ENCODE measurements around the gene INPP5J. TPM values are rescaled to one million over a fixed set of nuclear protein-coding genes. Genes with fewer than 3 reads are reported as not detected.

Gene INPP5J
- total RNA-seq, 1 experiment from 2014 or later = not detected

DNA sequence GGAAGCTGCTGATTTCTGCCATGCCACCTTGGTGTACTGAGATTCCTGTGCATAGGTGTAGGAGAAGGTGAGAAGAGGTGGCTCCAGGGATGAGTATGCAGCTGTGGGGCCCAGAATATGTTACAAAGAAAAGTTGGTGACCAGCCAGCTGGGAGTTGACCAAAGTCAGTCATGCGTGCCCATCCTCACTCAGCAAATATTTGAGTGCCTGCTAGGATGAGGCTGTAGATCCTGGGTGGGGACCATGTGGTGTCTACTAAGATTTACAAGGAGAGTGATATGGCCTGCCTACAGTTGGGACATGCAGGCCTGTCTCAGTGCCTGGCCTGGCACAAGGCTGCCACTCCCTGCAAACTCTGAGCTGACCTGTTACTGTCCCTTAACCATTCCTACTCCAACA lies 56.6 kb downstream of the INPP5J start:
- Histone ChIP-seq H3K27me3 (no peaks in the 10 kb centered on the region), H3K4me3 (no peak overlapping the region), H3K36me3 (peaks cover 56% of the 10 kb centered on the region), H3K9me3 (no peaks in the 10 kb centered on the region)
- peak; percentile 80 for DNase-seq

- Histone ChIP-seq H3K27me3 (no peaks in the 10 kb centered on the region), H3K36me3 (peaks cover 36% of the 10 kb centered on the region), H3K4me3 (no peak overlapping the region), H3K9me3 (no peaks in the 10 kb centered on the region)
- no peak for DNase-seq
These were observed 61.2 kb downstream of the INPP5J start for GRCh38 chr22:31184015-31184414.

Other genes starting within 250 kb of the INPP5J start
- gene MORC2, start 154.2 kb upstream of the INPP5J start, total RNA-seq (2014; rRNA removed; shearing (Covaris generic); ENCODE audit: low replicate concordance) = 18.9 and 32.4 TPM in 2 replicates
- 17.5 and 18.7 TPM in 2 replicates for gene TUG1, start 153.7 kb upstream of the INPP5J start, total RNA-seq (2014; rRNA removed; shearing (Covaris generic); ENCODE audit: low replicate concordance)
- 26.0 and 37.7 TPM in 2 replicates for gene SMTN, start 41.6 kb upstream of the INPP5J start, total RNA-seq (2014; rRNA removed; shearing (Covaris generic); ENCODE audit: low replicate concordance)
- gene SELENOM, start 15.4 kb upstream of the INPP5J start, total RNA-seq (2014; rRNA removed; shearing (Covaris generic); ENCODE audit: low replicate concordance) = 72.5 and 98.8 TPM in 2 replicates
- gene PLA2G3, start 17.5 kb downstream of the INPP5J start, total RNA-seq (2014; rRNA removed; shearing (Covaris generic); ENCODE audit: low replicate concordance) = not detected in 2 replicates
- gene RNF185, start 37.2 kb downstream of the INPP5J start, total RNA-seq (2014; rRNA removed; shearing (Covaris generic); ENCODE audit: low replicate concordance) = 39.1 and 46.0 TPM in 2 replicates
- gene LIMK2, start 89.3 kb downstream of the INPP5J start, total RNA-seq (2014; rRNA removed; shearing (Covaris generic); ENCODE audit: low replicate concordance) = 5.3 and 7.9 TPM in 2 replicates
- gene PIK3IP1, start 169.5 kb downstream of the INPP5J start, total RNA-seq (2014; rRNA removed; shearing (Covaris generic); ENCODE audit: low replicate concordance) = 0.17 and 3.7 TPM in 2 replicates
- 9.0 and 14.6 TPM in 2 replicates for gene PATZ1, start 223.4 kb downstream of the INPP5J start, total RNA-seq (2014; rRNA removed; shearing (Covaris generic); ENCODE audit: low replicate concordance)

Measured in MG63 (cell line).